Tibial nerve (tissue), 4 donors: ENCODE results near the gene SRBD1. TPM values are rescaled to one million over a fixed set of nuclear protein-coding genes. Genes with fewer than 3 reads are reported as not detected.

Source experiments
- DNase-seq, 2 donors: peaks; one replicate each; pipeline ENCODE4 v3.0.0-alpha.2; 2019; ENCODE audit warnings: low spot score in 2 of 2
- H3K27ac ChIP-seq, 4 donors: fragments of 200-600 bp; sonication (generic) in 3 of 4; one replicate each; pipeline ENCODE4 v1.5.1; 2017 to 2019; ENCODE audit warnings: mild to moderate bottlenecking in 1 of 4
- H3K27me3 ChIP-seq, 2 donors: fragments of 200-600 bp; sonication (generic) in 1 of 2; one replicate each; pipeline versions ENCODE4 v1.5.1 to v1.6.0; 2017 to 2019
- H3K36me3 ChIP-seq, 3 donors: fragments of 200-600 bp; sonication (generic); one replicate each; pipeline ENCODE4 v1.5.1; 2018 to 2019
- H3K4me1 ChIP-seq, 4 donors: fragments of 200-600 bp; sonication (generic) in 3 of 4; one replicate each; pipeline ENCODE4 v1.5.1; 2017 to 2019
- H3K4me3 ChIP-seq, 4 donors: fragments of 200-600 bp; sonication (generic) in 3 of 4; one replicate each; pipeline ENCODE4 v1.5.1; 2017 to 2019; ENCODE audit warnings: mild to moderate bottlenecking in 1 of 4, moderate library complexity in 1 of 4
- H3K9me3 ChIP-seq, 4 donors: fragments of 200-600 bp; sonication (generic) in 3 of 4; one replicate each; pipeline ENCODE4 v1.5.1; 2017 to 2019
- CTCF ChIP-seq, 5 experiments: fragments of 200-600 bp in 3 of 5; fragments of 450-650 bp in 2 of 5; sonication (generic) in 3 of 5; IDR thresholded peaks; one replicate each; pipeline ENCODE4 v1.5.1; 2016 to 2019; ENCODE audit warnings: antibody characterized with exemption in 5 of 5, mild to moderate bottlenecking in 3 of 5, moderate library complexity in 2 of 5
- EP300 ChIP-seq, 2 donors: sonication (generic); formaldehyde crosslinking; IDR thresholded peaks; one replicate each; pipeline ENCODE4 v1.6.1; 2017; ENCODE audit warnings: antibody characterized with exemption in 2 of 2, mild to moderate bottlenecking in 1 of 2
- POLR2A ChIP-seq, 2 donors: fragments of 450-650 bp; IDR thresholded peaks; one replicate each; pipeline ENCODE4 v1.6.1; 2017; ENCODE audit warnings: antibody characterized with exemption in 2 of 2, mild to moderate bottlenecking in 2 of 2, moderate library complexity in 2 of 2
- WGBS, 2 donors: methylation state at CpG; one replicate each; pipeline ENCODE4 v1.1.5; 2018; 5-methylcytosine and 5-hydroxymethylcytosine counted together
- total RNA-seq, 4 donors: library from RNA; depleted of rRNA; stranded (reverse); fragments of >200 nt; gene quantifications; one replicate each; pipeline ENCODE4 v1.1.0, GENCODE V29; 2016

SRBD1 gene
- total RNA-seq, 4 donors from 2014 or later, result 14.7 to 36.7 (median 20.8) TPM

GRCh38 chr2:45379399-45380087 lies 231.5 kb downstream of the SRBD1 start:
- no peak overlapping the region for H3K4me3 ChIP-seq
- H3K27ac ChIP-seq, result no peak overlapping the region
- H3K9me3 ChIP-seq, result peaks cover 0 to 10% (median 0%) of the 10 kb centered on the region in 4 donors
- no peak for TF ChIP-seq POLR2A (IDR thresholded peaks at IDR 0.05)
- no peak for TF ChIP-seq CTCF (IDR thresholded peaks at IDR 0.05)
- no peak for TF ChIP-seq EP300 (IDR thresholded peaks at IDR 0.05)
- no peaks in the 10 kb centered on the region for H3K27me3 ChIP-seq
- H3K36me3 ChIP-seq, result peaks cover 0 to 5% (median 0%) of the 10 kb centered on the region in 3 donors
- 71 to 81% methylated on average over 3 of the region's 3 CpGs for WGBS, 2 donors
- DNase-seq, result no peak
- no peaks in the 10 kb centered on the region for H3K4me1 ChIP-seq

- no peak overlapping the region for H3K4me3 ChIP-seq
- TF ChIP-seq POLR2A (IDR thresholded peaks at IDR 0.05) (no peak), EP300 (IDR thresholded peaks at IDR 0.05) (no peak), CTCF (IDR thresholded peaks at IDR 0.05) (no peak)
- 74 to 78% methylated on average over 2 of the region's 2 CpGs for WGBS, 2 donors
Measured at GRCh38 chr2:45373534-45373933, 237.5 kb downstream of the SRBD1 start.

GRCh38 chr2:45370369-45370768 lies 240.7 kb downstream of the SRBD1 start:
- no peak for DNase-seq
- whole genome bisulfite sequencing, 2 donors, result 84 to 91% methylated on average over 2 of the region's 2 CpGs
- Histone ChIP-seq H3K4me1 (no peaks in the 10 kb centered on the region), H3K27me3 (no peaks in the 10 kb centered on the region), H3K27ac (no peak overlapping the region), H3K4me3 (no peak overlapping the region), H3K36me3 (no peaks in the 10 kb centered on the region), H3K9me3 (no peaks in the 10 kb centered on the region)
- TF ChIP-seq POLR2A (IDR thresholded peaks at IDR 0.05) (no peak), EP300 (IDR thresholded peaks at IDR 0.05) (no peak), CTCF (IDR thresholded peaks at IDR 0.05) (no peak)

More at GRCh38 chr2:45373534-45373933, 237.5 kb downstream of the SRBD1 start:
- no peak overlapping the region for H3K27ac ChIP-seq
- no peaks in the 10 kb centered on the region for H3K36me3 ChIP-seq
- DNase-seq, result no peak
- peaks cover 0 to 10% (median 0%) of the 10 kb centered on the region in 4 donors for H3K9me3 ChIP-seq
- no peaks in the 10 kb centered on the region for H3K27me3 ChIP-seq
- no peaks in the 10 kb centered on the region for H3K4me1 ChIP-seq

GRCh38 chr2:45368792-45369191 lies 242.3 kb downstream of the SRBD1 start:
- no peaks in the 10 kb centered on the region for H3K9me3 ChIP-seq
- no peak for DNase-seq
- no peak overlapping the region for H3K4me3 ChIP-seq
- H3K27ac ChIP-seq, result no peak overlapping the region
- H3K36me3 ChIP-seq, result no peaks in the 10 kb centered on the region
- no peaks in the 10 kb centered on the region for H3K27me3 ChIP-seq
- TF ChIP-seq EP300 (IDR thresholded peaks at IDR 0.05) (no peak), CTCF (IDR thresholded peaks at IDR 0.05) (no peak), POLR2A (IDR thresholded peaks at IDR 0.05) (no peak)
- WGBS, 2 donors, result 84 to 86% methylated on average over 1 of the region's 1 CpG
- no peaks in the 10 kb centered on the region for H3K4me1 ChIP-seq

GRCh38 chr2:45361666-45362065 lies 249.4 kb downstream of the SRBD1 start:
- H3K36me3 ChIP-seq, result no peaks in the 10 kb centered on the region
- no peak overlapping the region for H3K4me3 ChIP-seq
- H3K27ac ChIP-seq, result no peak overlapping the region
- H3K27me3 ChIP-seq, result no peaks in the 10 kb centered on the region
- H3K9me3 ChIP-seq, result no peaks in the 10 kb centered on the region
- H3K4me1 ChIP-seq, result no peaks in the 10 kb centered on the region
- TF ChIP-seq CTCF (IDR thresholded peaks at IDR 0.05) (no peak), EP300 (IDR thresholded peaks at IDR 0.05) (no peak), POLR2A (IDR thresholded peaks at IDR 0.05) (no peak)
- no peak for DNase-seq
- WGBS, 2 donors, result 78 to 82% methylated on average over 2 of the region's 2 CpGs
